Germinal center (tissue), 1 donor: ENCODE measurements around the gene FRMD1.

ENCODE experiments used
- DNase-seq: peaks from one replicate; pipeline ENCODE4 v3.0.0; 2012; ENCODE audit warnings: mixed read lengths, low spot score

Gene FRMD1

GRCh38 chr6:168055696-168056489 lies 23.1 kb downstream of the FRMD1 start:
- DNase-seq, result no peak

GRCh38 chr6:168054765-168055560 lies 24.0 kb downstream of the FRMD1 start:
- DNase-seq, result no peak

GRCh38 chr6:168053957-168054471 lies 25.0 kb downstream of the FRMD1 start:
- no peak for DNase-seq

GRCh38 chr6:168053086-168053956 lies 25.7 kb downstream of the FRMD1 start:
- DNase-seq, result no peak

DNA sequence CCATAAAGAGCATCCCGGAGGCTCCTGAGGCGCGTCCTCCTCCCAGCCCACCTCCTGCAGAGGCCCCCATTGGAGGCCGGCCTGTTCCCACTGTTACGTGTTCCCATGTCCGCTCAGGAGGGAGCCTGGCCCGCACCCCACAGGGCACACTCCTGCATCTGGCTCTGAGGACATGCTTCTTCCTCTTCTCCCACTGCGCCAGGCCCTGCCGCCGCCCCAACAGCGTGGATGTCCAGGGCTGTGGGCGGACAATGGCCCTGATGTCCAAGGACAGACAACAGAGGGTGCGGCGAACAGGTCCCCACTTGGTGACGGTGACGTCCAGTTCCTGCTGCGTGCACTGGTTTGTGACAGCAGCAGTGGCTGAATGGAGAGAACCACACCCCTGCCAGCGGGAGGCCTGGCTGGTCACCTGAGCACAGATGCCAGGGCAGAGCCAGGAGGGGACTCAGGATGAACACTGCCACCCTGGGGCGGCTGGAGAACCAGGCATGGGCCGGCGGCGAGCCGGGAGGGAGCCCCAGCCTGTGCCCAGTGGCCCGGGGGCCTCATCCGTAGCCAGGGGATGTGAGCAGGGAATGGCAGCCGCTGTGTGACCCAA lies 26.6 kb downstream of the FRMD1 start:
- DNase-seq, result no peak

- no peak for DNase-seq
Observed at GRCh38 chr6:168051648-168052047, 27.4 kb downstream of the FRMD1 start.

DNA sequence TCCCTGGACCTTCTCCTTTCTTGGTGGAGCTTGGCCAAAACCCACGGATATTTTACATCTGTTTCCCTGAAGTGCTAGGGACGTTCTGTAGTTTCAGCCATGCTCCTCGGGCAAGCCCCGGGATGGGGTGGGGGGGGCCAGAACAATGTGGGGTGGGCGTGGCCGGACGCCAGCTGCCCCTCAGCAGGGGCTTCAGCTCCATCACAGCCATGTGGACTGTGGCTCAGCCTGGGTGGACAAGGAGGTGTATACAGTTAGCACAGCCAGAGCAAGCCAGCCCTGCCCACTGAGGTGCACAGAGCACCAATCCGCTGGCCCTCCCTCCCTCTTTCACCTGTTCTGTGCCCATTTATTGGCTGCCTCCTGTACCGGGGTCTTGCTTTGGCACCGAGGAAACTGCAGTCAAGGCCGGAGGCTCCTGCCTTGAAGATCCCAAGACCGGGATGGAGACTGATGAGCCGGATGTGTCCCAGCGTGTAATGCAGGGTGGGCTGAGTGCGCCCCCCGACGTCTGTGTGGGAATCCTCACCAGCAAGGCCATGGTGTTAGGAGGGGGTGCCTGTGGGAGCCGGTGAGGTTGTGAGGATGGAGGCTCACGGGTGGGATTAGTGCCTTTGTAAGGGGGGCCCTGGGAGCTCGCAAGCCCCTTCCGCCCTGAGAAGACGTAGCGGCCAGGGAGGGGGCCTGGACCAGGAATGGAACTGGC lies 28.0 kb downstream of the FRMD1 start:
- no peak for DNase-seq

DNA sequence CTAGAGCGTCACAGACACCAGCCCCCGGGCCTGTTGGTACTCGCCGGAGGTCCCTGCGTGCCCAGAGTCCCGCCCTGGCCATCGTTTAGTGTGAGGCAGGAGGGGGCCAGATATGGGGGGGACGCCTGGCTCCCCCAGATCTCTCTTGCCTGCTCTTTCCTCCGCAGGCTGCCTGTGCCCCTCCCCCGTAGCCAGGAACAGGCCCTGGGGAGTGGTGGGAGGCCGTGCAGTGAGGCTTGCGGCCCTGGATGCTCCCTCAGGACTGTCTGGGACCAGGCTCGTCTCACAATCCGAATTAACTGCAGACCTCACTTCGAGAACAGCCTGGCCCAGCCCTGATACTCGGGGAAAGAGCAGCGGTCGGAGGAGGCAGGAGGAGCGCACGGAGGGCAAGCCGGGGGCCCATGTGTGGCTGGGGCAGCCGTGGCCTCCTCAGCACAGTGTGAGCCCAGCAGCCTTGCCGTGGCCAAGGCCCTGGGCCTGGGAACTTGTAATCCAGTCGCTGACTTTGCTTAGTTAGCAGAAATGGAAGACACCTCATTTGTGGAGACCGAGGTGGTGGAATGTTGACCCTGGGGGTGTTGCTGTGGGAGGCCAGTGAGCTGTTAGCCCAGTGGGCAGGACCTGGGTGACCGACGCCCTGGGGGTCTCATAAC lies 28.7 kb downstream of the FRMD1 start:
- no peak for DNase-seq

DNA sequence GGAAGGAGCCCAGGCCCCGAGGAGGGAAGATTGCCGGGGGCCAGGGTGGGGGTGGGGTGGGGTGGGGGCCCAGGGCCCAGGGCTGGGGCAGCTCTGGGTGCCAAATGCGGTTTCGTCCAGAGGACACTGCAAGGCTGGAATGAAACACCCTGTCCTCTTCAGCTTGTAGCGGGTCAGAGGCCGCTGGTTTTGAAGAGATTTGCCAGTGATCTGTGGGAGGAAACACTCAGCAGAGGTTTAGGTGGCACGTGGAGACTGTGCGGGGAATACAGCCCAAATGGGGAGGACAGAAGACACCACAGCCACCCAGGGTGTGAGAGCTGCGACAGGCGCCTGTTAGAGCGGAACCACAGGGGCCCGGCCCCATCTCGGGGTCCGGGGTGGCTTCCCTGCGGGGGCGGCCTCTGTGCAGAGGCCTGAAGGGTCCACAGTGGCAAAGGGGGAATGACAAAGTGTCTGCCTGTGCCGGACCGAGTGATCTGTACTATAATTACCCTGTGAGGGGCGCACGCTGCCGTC lies 29.2 kb downstream of the FRMD1 start:
- DNase-seq, result no peak

DNA sequence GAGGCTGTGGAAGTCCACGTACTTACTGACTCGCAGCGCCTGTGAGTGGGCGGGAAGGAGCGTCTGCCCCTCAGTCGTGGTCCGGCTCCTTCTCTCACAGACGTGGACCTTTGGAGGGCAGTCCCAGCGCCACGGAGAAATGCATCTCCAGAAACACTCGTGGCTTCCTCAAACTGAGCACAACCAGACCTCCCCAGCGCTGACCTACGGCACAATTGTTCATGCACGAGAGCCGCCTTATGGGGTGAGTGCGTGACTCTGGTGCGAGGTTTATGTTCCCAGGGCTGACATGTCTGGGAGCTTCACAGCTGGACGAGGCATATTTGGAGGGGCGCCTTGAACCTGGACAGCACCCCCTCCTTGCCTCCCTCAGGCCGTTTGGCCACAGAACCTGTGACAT lies 29.7 kb downstream of the FRMD1 start:
- DNase-seq, result no peak

GRCh38 chr6:168048724-168049025 lies 30.3 kb downstream of the FRMD1 start:
- no peak for DNase-seq

- DNase-seq, result no peak
Observed at GRCh38 chr6:168047841-168048723, 30.9 kb downstream of the FRMD1 start.

DNA sequence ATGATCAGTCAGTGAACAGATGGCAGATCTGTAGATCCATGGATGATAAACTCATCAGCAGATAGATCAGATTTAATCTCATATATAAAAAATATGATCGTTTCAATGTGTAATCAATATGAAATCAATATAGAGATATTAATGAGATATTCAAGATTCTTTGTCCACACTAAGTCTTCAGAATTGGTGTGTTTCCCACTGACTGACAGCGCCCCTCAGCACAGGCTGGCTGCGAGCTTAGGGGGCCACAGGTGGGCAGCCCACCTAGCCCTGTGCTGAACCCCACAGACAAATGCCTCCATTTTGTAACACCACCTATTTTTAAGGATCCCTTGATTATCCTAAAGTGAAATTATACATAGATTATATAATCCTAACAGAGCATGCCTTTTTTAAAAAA lies 32.3 kb downstream of the FRMD1 start:
- no peak for DNase-seq

DNA sequence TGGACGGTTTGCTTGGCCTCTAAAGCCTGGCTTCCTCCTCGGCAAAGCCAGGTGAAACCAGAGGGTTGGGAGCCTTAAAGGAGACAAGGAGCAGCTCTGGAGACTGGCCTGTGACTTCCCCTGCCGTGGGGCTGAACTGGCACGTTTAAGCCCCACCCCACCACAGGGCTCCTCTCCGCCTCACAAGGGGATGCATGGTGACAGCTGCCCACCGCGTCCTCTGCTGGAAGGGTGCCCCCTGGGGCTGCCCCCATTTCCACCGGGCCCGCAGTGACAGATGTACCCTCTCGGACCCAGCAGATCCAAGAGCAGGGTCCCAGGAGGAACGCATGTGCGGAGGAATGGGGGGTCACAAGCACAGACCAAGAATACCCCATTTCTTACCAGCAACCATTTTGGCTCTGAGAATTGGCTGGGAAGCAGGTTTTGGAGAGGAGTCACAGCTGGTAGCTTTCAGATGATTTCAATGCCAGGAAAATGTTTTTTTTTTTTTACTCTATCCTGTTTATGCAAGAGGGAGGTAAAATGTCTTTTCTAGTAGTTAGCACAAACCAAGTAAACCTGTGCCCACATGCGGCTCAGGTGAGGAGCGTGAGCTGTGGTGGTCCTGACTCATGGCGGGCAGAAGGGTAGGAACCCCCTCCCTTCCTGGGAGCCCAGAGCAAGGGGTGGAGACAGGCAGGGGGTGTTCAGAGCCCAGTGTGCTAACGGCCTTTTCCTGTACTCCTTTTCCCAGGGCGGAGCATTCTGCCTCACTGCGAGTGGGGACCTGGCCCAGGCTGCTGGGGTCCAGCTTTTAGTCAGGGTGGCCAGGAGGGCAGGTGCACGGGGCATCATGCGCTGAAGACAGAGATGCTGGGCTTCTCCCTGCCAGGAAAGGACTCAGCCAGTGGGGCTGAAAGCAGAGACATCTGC lies 33.0 kb downstream of the FRMD1 start:
- DNase-seq, result no peak

DNA sequence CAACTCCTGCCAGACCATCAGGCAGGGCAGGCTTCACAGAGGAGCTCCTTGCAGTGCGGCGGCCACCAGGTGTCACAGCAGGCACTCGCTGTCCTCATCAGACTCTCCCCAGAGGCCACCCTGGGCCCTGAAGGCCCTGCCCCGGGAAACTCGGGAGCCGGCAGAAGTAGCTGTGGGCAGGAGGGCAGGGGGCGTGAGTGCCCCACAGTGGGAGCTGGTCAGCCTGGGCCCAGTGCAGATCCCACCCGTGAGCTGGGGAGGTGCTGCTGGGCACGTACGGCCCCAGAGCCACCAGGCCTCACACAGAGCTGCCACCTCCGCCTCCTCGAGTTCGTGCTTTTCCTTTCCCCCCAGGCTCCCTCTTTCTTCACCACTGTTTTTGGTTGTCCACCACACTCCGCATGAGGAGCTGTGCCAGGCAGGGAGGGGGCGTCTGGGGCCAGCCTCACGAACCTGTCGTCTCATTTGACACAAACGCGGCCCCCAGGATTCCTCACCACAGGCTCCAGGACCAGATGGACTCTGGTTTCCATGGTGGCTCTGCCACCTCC lies 33.8 kb downstream of the FRMD1 start:
- DNase-seq, result no peak

DNA sequence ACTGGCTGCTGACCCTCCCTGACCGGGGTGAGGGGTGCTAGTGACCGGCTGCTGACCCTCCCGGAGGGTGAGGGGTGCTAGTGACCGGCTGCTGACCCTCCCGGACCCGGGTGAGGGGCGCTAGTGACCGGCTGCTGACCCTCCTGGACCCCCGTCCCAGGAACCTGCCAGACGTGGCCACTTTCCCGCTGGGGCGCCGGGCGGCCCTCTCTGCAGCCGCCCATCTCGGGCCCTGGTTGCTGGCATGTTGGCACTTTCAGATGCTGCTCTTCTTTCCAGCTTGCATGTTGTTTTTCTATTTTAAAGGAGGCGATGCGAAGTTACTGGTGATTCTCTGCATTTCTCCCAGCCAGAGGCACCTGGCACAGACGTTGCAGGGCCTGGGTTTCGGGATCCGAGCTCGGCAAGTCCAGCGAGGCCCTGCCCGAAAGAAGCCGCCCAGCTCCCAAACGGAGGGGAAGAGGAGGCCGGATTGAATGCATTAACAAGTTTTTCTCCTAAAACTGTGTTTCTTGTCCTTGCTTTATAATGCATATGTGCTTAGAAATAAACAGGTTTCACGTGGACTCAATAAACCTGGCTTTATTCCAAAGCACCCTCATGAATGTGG lies 34.4 kb downstream of the FRMD1 start:
- no peak for DNase-seq

DNA sequence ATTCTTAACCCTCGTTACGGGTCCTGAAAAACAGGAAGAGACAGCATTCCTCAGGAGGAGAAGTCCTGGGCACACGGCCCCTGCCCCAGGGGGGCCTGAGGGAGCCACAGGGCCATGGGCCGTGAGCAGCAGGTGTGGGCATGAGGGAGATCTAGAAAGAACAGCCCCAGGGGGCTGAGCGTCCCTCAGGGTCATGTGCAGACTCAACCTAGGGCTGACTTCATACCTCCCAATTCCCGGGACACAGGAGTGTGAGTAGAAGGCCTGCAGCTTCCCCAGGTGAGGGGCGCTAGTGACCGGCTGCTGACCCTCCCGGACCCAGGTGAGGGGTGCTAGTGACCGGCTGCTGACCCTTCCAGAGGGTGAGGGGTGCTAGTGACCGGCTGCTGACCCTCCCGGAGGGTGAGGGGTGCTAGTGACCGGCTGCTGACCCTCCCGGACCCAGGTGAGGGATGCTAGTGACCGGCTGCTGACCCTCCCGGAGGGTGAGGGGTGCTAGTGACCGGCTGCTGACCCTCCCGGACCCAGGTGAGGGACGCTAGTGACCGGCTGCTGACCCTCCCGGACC lies 35.1 kb downstream of the FRMD1 start:
- DNase-seq, result no peak
